AG09309 (cell line): Measurements from ENCODE around the gene STYX.

ENCODE experiments used
- DNase-seq: peaks from one replicate; pipeline ENCODE4 v3.0.0-alpha.2; 2010; ENCODE audit warnings: low read depth
- H3K4me3 ChIP-seq: 2 replicates; pipeline ENCODE4 v1.5.1; 2011; ENCODE audit warnings: mild to moderate bottlenecking, low read depth, low read length, moderate library complexity; ENCODE audit not compliant: control insufficient read depth
- CTCF ChIP-seq: IDR thresholded peaks from 2 replicates; pipeline ENCODE4 v1.5.1; 2011; ENCODE audit warnings: mild to moderate bottlenecking, low read depth, low read length, inconsistent platforms; ENCODE audit not compliant: insufficient read depth, control insufficient read depth; ENCODE audit errors: missing control alignments

STYX gene

GRCh38 chr14:52769887-52770286, 39.9 kb downstream of the STYX start:
- DNase-seq, result no peak
- no peak for TF ChIP-seq CTCF
- H3K4me3 ChIP-seq, result no peak overlapping the region

DNA sequence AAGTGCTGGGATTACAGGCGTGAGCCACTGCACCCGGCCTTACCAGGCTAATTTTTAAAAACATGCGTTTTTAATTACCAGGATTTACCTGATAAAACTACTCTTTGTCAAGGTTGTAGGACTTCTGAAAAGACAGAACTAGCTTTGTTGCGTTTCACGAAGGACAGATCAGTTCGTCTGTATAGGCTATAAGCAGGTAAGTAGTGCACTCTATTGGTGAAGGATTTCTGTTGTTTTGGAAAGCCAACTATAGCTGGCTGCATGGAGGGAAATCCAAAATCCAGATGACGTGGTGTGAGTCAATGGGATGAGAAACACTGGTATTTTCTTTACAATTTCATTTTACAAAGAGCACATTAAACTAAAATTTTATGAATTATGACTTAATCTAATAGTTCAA, 46.9 kb downstream of the STYX start:
- DNase-seq, result no peak
- no peak overlapping the region for H3K4me3 ChIP-seq
- no peak for TF ChIP-seq CTCF

GRCh38 chr14:52778702-52779101, 48.7 kb downstream of the STYX start:
- TF ChIP-seq CTCF, result no peak
- H3K4me3 ChIP-seq, result no peak overlapping the region
- no peak for DNase-seq

- no peak overlapping the region for H3K4me3 ChIP-seq
- TF ChIP-seq CTCF, result no peak
- DNase-seq, result no peak
Observed at GRCh38 chr14:52780893-52781292, 50.9 kb downstream of the STYX start.

DNA sequence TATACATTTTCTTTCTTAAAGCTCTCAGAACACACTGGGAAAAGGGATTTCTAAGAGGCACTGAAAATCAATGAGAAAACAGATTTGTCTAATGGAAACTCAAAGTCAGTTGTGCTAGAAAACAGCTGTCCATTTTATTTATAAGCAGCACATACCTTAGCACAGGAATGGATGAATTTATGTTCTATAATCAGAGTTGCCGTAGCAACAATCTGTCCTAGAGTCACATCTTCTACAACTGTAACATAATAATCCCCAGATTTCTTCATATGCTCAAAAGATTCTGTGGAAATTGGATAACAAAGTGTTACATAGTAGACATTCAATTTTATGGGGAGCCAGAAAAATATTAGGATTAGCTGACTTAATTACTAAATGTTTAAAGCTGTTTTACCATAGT, 51.7 kb downstream of the STYX start:
- no peak for TF ChIP-seq CTCF
- no peak for DNase-seq

GRCh38 chr14:52783206-52783605, 53.2 kb downstream of the STYX start:
- no peak for DNase-seq
- TF ChIP-seq CTCF, result no peak
- H3K4me3 ChIP-seq, result no peak overlapping the region

More for the DNA sequence above, 51.7 kb downstream of the STYX start:
- no peak overlapping the region for H3K4me3 ChIP-seq

GRCh38 chr14:52786887-52787286, 56.9 kb downstream of the STYX start:
- H3K4me3 ChIP-seq, result no peak overlapping the region
- DNase-seq, result no peak
- TF ChIP-seq CTCF, result no peak
